ENCODE data around the gene YWHAQ. TPM values are rescaled to one million over a fixed set of nuclear protein-coding genes. Genes with fewer than 3 reads are reported as not detected.

Gene YWHAQ
- total RNA-seq, 1 donor from 2014 or later, result 164 TPM

- ChIA-PET POLR2A (interaction anchor here (1.1 kb wide), 1 partner anchor 61 kb away, joined by 8 read pairs; the partner anchor contains the start of gene YWHAQ), CTCF (no interaction called here)
- Mint-ChIP-seq H3K4me1 (no peaks in the 10 kb centered on the region), H3K4me3 (no peak overlapping the region), H3K36me3 (ENCODE audit: low read depth) (no peaks in the 10 kb centered on the region), H3K27me3 (no peaks in the 10 kb centered on the region), H3K27ac (no peak overlapping the region), H3K9me3 (no peaks in the 10 kb centered on the region)
- DNase-seq, result no peak
- TF ChIP-seq CTCF (IDR thresholded peaks at IDR 0.05), result no peak
- intact Hi-C loops (cut with micrococcal nuclease), result no loop called here
- no peak for ATAC-seq (ENCODE audit: low read depth)
Measured at GRCh38 chr2:9570182-9571060, 60.4 kb downstream of the YWHAQ start.

- DNase-seq (no peak), ATAC-seq (ENCODE audit: low read depth) (no peak)
- H3K4me3 Mint-ChIP-seq, result no peak overlapping the region
- no peak for TF ChIP-seq CTCF (IDR thresholded peaks at IDR 0.05)
- intact Hi-C loops (cut with micrococcal nuclease), result no loop called here
- H3K36me3 Mint-ChIP-seq (ENCODE audit: low read depth), result no peaks in the 10 kb centered on the region
- H3K4me1 Mint-ChIP-seq, result no peaks in the 10 kb centered on the region
- H3K27me3 Mint-ChIP-seq, result no peaks in the 10 kb centered on the region
- no peaks in the 10 kb centered on the region for H3K9me3 Mint-ChIP-seq
- POLR2A ChIA-PET, result interaction anchor here (0.7 kb wide), 1 partner anchor 13 kb away, joined by 3 read pairs; no protein-coding TSS in a partner anchor
- CTCF ChIA-PET, result no interaction called here
- no peak overlapping the region for H3K27ac Mint-ChIP-seq
Measured at GRCh38 chr2:9565436-9566153, 65.2 kb downstream of the YWHAQ start.

- no peak overlapping the region for H3K4me3 Mint-ChIP-seq
Measured at GRCh38 chr2:9560628-9561027, 70.2 kb downstream of the YWHAQ start.

GRCh38 chr2:9558948-9559381 lies 71.8 kb downstream of the YWHAQ start:
- no peaks in the 10 kb centered on the region for H3K27me3 Mint-ChIP-seq
- TF ChIP-seq CTCF (IDR thresholded peaks at IDR 0.05), result no peak
- ATAC-seq (ENCODE audit: low read depth), result no peak
- H3K4me3 Mint-ChIP-seq, result no peak overlapping the region
- H3K27ac Mint-ChIP-seq, result no peak overlapping the region
- peaks cover 26% of the 10 kb centered on the region for H3K4me1 Mint-ChIP-seq
- intact Hi-C loops (cut with micrococcal nuclease), result loop anchor here (5.0 kb wide), 3 partner anchors 33 to 888 kb away; partner anchors contain the start of genes GRHL1 and ODC1
- POLR2A ChIA-PET, result interaction anchor here (1.1 kb wide), 1 partner anchor 72 kb away, joined by 3 read pairs; the partner anchor contains the start of gene YWHAQ
- H3K36me3 Mint-ChIP-seq (ENCODE audit: low read depth), result peaks cover 18% of the 10 kb centered on the region
- H3K9me3 Mint-ChIP-seq, result no peaks in the 10 kb centered on the region
- no peak for DNase-seq
- CTCF ChIA-PET, result no interaction called here

More at GRCh38 chr2:9560628-9561027, 70.2 kb downstream of the YWHAQ start:
- H3K27me3 Mint-ChIP-seq, result no peaks in the 10 kb centered on the region
- no peaks in the 10 kb centered on the region for H3K9me3 Mint-ChIP-seq
- H3K27ac Mint-ChIP-seq, result no peak overlapping the region
- CTCF ChIA-PET, result no interaction called here
- ATAC-seq (ENCODE audit: low read depth), result no peak
- POLR2A ChIA-PET, result no interaction called here
- intact Hi-C loops (cut with micrococcal nuclease), result no loop called here
- TF ChIP-seq CTCF (IDR thresholded peaks at IDR 0.05), result no peak
- H3K4me1 Mint-ChIP-seq, result peaks cover 11% of the 10 kb centered on the region
- no peak for DNase-seq
- peaks cover 8% of the 10 kb centered on the region for H3K36me3 Mint-ChIP-seq (ENCODE audit: low read depth)

Measured in activated B cell treated with CpG ODN at 0.5 μM for 24 hours (primary cell).